Thyroid gland (tissue), 4 donors: ENCODE results near the gene STAC2. TPM values are rescaled to one million over a fixed set of nuclear protein-coding genes. Genes with fewer than 3 reads are reported as not detected.

Source experiments
- DNase-seq, 2 donors: peaks; one replicate each; pipeline ENCODE4 v3.0.0-alpha.2; 2019
- H3K27ac ChIP-seq, 3 donors: fragments of 200-600 bp; sonication (generic); 1 replicate in 2 of 3; 2 replicates in 1 of 3; pipeline ENCODE4 v1.5.1; 2016 to 2019; ENCODE audit warnings: mild to moderate bottlenecking in 1 of 3, moderate library complexity in 1 of 3
- H3K27me3 ChIP-seq: fragments of 200-600 bp; sonication (generic); one replicate; pipeline ENCODE4 v1.5.1; 2019
- H3K36me3 ChIP-seq, 2 donors: fragments of 200-600 bp; sonication (generic); one replicate each; pipeline ENCODE4 v1.5.1; 2016 to 2019
- H3K4me1 ChIP-seq, 2 donors: fragments of 200-600 bp; sonication (generic); one replicate each; pipeline ENCODE4 v1.5.1; 2017 to 2019
- H3K4me3 ChIP-seq, 3 donors: fragments of 200-600 bp; sonication (generic); replicated peaks in 1 of 3; 1 replicate in 2 of 3; 2 replicates in 1 of 3; pipeline ENCODE4 v1.5.1; 2016; ENCODE audit warnings: mild to moderate bottlenecking in 1 of 3
- H3K9me3 ChIP-seq: fragments of 200-600 bp; sonication (generic); one replicate; pipeline ENCODE4 v1.5.1; 2017
- CTCF ChIP-seq, 6 experiments: fragments of 200-600 bp in 3 of 6; fragments of 450-650 bp in 3 of 6; sonication (generic) in 3 of 6; IDR thresholded peaks; one replicate each; pipeline ENCODE4 v1.5.1; 2016 to 2019; ENCODE audit warnings: antibody characterized with exemption in 6 of 6, mild to moderate bottlenecking in 2 of 6, inconsistent platforms in 1 of 6, moderate library complexity in 1 of 6
- POLR2A ChIP-seq, 2 donors: fragments of 450-650 bp; IDR thresholded peaks; one replicate each; pipeline ENCODE4 v1.6.1; 2017; ENCODE audit warnings: antibody characterized with exemption in 2 of 2, mild to moderate bottlenecking in 2 of 2, moderate library complexity in 1 of 2
- WGBS, 2 donors: methylation state at CpG; one replicate each; pipeline ENCODE4 v1.1.5; 2017; 5-methylcytosine and 5-hydroxymethylcytosine counted together
- intact Hi-C: fragments of 100-400 bp; cut with DNase I; formaldehyde crosslinking; loops from one replicate; pipeline ENCODE4 v1.15.1; 2023
- total RNA-seq, 4 donors: library from RNA; depleted of rRNA; stranded (reverse); fragments of >200 nt; gene quantifications; one replicate each; pipeline ENCODE4 v1.2.3, GENCODE V29; 2016

Gene STAC2
- total RNA-seq, 4 donors from 2014 or later, result not detected

- WGBS, 2 donors, result 42 to 48% methylated on average over 5 to 6 of the region's 7 CpGs
- intact Hi-C loops, result loop anchor here (5.0 kb wide), 1 partner anchor 34 kb away; no protein-coding TSS in a partner anchor
- Histone ChIP-seq H3K9me3 (no peaks in the 10 kb centered on the region), H3K27ac (peak overlapping the region in 1 of 3 donors; percentile 58), H3K4me1 (peaks cover 29 to 49% of the 10 kb centered on the region in 2 donors), H3K27me3 (no peaks in the 10 kb centered on the region), H3K36me3 (peaks cover 21% of the 10 kb centered on the region in 2 donors), H3K4me3 (no peak overlapping the region)
- no peak for TF ChIP-seq POLR2A (IDR thresholded peaks at IDR 0.05)
- no peak for TF ChIP-seq CTCF (IDR thresholded peaks at IDR 0.05)
- peak; percentile 36 to 41 for DNase-seq
Measured at GRCh38 chr17:39208136-39208535, 17.6 kb downstream of the STAC2 start.

GRCh38 chr17:39205112-39205526 lies 20.6 kb downstream of the STAC2 start:
- no peak overlapping the region for H3K27ac ChIP-seq
- no peak overlapping the region for H3K4me3 ChIP-seq
- no peaks in the 10 kb centered on the region for H3K9me3 ChIP-seq
- H3K4me1 ChIP-seq, result peaks cover 28 to 46% of the 10 kb centered on the region in 2 donors
- TF ChIP-seq CTCF (IDR thresholded peaks at IDR 0.05), result no peak
- TF ChIP-seq POLR2A (IDR thresholded peaks at IDR 0.05), result no peak
- H3K27me3 ChIP-seq, result no peaks in the 10 kb centered on the region
- no peak for DNase-seq
- intact Hi-C loops, result loop anchor here (5.0 kb wide), 1 partner anchor 37 kb away; no protein-coding TSS in a partner anchor
- WGBS, 2 donors, result 87 to 89% methylated on average over 3 of the region's 3 CpGs
- H3K36me3 ChIP-seq, result peaks cover 38 to 41% of the 10 kb centered on the region in 2 donors

GRCh38 chr17:39204245-39204644 lies 21.5 kb downstream of the STAC2 start:
- H3K4me1 ChIP-seq, result peaks cover 24 to 41% of the 10 kb centered on the region in 2 donors
- TF ChIP-seq POLR2A (IDR thresholded peaks at IDR 0.05), result no peak
- TF ChIP-seq CTCF (IDR thresholded peaks at IDR 0.05), result no peak
- no peak overlapping the region for H3K27ac ChIP-seq
- intact Hi-C loops, result no loop called here
- H3K4me3 ChIP-seq, result no peak overlapping the region
- no peaks in the 10 kb centered on the region for H3K27me3 ChIP-seq
- no peak for DNase-seq
- 88 to 93% methylated on average over 8 of the region's 8 CpGs for WGBS, 2 donors
- peaks cover 38 to 41% of the 10 kb centered on the region in 2 donors for H3K36me3 ChIP-seq
- no peaks in the 10 kb centered on the region for H3K9me3 ChIP-seq

GRCh38 chr17:39200957-39201510 lies 24.7 kb downstream of the STAC2 start:
- WGBS, 2 donors, result 38 to 49% methylated on average over 11 of the region's 11 CpGs
- Histone ChIP-seq H3K4me1 (peaks cover 31 to 34% of the 10 kb centered on the region in 2 donors), H3K9me3 (no peaks in the 10 kb centered on the region), H3K36me3 (peaks cover 38 to 41% of the 10 kb centered on the region in 2 donors), H3K4me3 (peak overlapping the region; percentile 75 to 81 (median 79)), H3K27me3 (no peaks in the 10 kb centered on the region), H3K27ac (peak overlapping the region; percentile 96 to 100 (median 96))
- intact Hi-C loops, result no loop called here
- no peak for DNase-seq
- TF ChIP-seq CTCF (IDR thresholded peaks at IDR 0.05), result no peak
- no peak for TF ChIP-seq POLR2A (IDR thresholded peaks at IDR 0.05)

- peak; percentile 71 to 75 for DNase-seq
- no peaks in the 10 kb centered on the region for H3K27me3 ChIP-seq
- peaks cover 38 to 40% of the 10 kb centered on the region in 2 donors for H3K36me3 ChIP-seq
- 0% methylated on average over 15 to 39 of the region's 52 CpGs for WGBS, 2 donors
- peaks cover 39 to 41% of the 10 kb centered on the region in 2 donors for H3K4me1 ChIP-seq
- peak within 1 kb of the TSS; percentile 75 to 81 (median 79) for H3K4me3 ChIP-seq
- intact Hi-C loops, result no loop called here
- TF ChIP-seq POLR2A (IDR thresholded peaks at IDR 0.05) (peak in 1 of 2 donors; percentile 78), CTCF (IDR thresholded peaks at IDR 0.05) (peak in 1 of 6 experiments; percentile 15)
- no peaks in the 10 kb centered on the region for H3K9me3 ChIP-seq
- H3K27ac ChIP-seq, result peak within 1 kb of the TSS; percentile 96 to 100 (median 96)
Measured at GRCh38 chr17:39200070-39200879, 25.5 kb downstream of the STAC2 start, which contains the start of gene RPL19. RPL19 (plus strand) TSS chr17:39200283; CDS start chr17:39200345, 62 bp downstream.
